SIG-M5 treated with dmso at 0.1 percent for 504 hours (cell line): ENCODE results near the gene CA10.

Experiments used
- DNase-seq: peaks from one replicate; lab custom pipeline; 2025; ENCODE audit not compliant: unreplicated experiment; lab: John Stamatoyannopoulos, UW

Gene CA10

GRCh38 chr17:51954232-51954765, 204.2 kb downstream of the CA10 start:
- no peak for DNase-seq

- no peak for DNase-seq
Observed at GRCh38 chr17:51951741-51952140, 206.8 kb downstream of the CA10 start.

- DNase-seq = no peak
Observed at GRCh38 chr17:51948128-51948527, 210.4 kb downstream of the CA10 start.

- DNase-seq = peak; percentile 51
Observed at GRCh38 chr17:51947160-51947735, 211.3 kb downstream of the CA10 start.

- no peak for DNase-seq
Observed at GRCh38 chr17:51946311-51946710, 212.2 kb downstream of the CA10 start.

GRCh38 chr17:51941272-51941671, 217.2 kb downstream of the CA10 start:
- DNase-seq = no peak

- no peak for DNase-seq
Observed at GRCh38 chr17:51937264-51937663, 221.2 kb downstream of the CA10 start.

- DNase-seq = no peak
Observed at GRCh38 chr17:51935477-51935876, 223.0 kb downstream of the CA10 start.

- DNase-seq = no peak
Observed at GRCh38 chr17:51933647-51934046, 224.9 kb downstream of the CA10 start.

GRCh38 chr17:51926448-51926847, 232.1 kb downstream of the CA10 start:
- no peak for DNase-seq

GRCh38 chr17:51921500-51921899, 237.0 kb downstream of the CA10 start:
- no peak for DNase-seq

- DNase-seq = no peak
Observed at GRCh38 chr17:51914577-51914976, 243.9 kb downstream of the CA10 start.

GRCh38 chr17:51913491-51914205, 244.9 kb downstream of the CA10 start:
- no peak for DNase-seq

- no peak for DNase-seq
Observed at GRCh38 chr17:51912939-51913338, 245.6 kb downstream of the CA10 start.

GRCh38 chr17:51911237-51911636, 247.3 kb downstream of the CA10 start:
- no peak for DNase-seq

GRCh38 chr17:51909971-51910370, 248.5 kb downstream of the CA10 start:
- no peak for DNase-seq

- DNase-seq = no peak
Observed at GRCh38 chr17:51908841-51909537, 249.5 kb downstream of the CA10 start.

- no peak for DNase-seq
Observed at GRCh38 chr17:51907041-51907440, 251.5 kb downstream of the CA10 start.

- DNase-seq = no peak
Observed at GRCh38 chr17:51904379-51904778, 254.1 kb downstream of the CA10 start.

GRCh38 chr17:51901242-51901641, 257.3 kb downstream of the CA10 start:
- no peak for DNase-seq

GRCh38 chr17:51891936-51892335, 266.6 kb downstream of the CA10 start:
- DNase-seq = no peak

- no peak for DNase-seq
Observed at GRCh38 chr17:51890710-51891109, 267.8 kb downstream of the CA10 start.
